ENCODE data around the gene SRPRB.
"Not testable (repeated sequence)": the region's sequence is repeated elsewhere in the genome, so short reads cannot be mapped to it uniquely, and the experiment has no call there.

SRPRB gene

DNA sequence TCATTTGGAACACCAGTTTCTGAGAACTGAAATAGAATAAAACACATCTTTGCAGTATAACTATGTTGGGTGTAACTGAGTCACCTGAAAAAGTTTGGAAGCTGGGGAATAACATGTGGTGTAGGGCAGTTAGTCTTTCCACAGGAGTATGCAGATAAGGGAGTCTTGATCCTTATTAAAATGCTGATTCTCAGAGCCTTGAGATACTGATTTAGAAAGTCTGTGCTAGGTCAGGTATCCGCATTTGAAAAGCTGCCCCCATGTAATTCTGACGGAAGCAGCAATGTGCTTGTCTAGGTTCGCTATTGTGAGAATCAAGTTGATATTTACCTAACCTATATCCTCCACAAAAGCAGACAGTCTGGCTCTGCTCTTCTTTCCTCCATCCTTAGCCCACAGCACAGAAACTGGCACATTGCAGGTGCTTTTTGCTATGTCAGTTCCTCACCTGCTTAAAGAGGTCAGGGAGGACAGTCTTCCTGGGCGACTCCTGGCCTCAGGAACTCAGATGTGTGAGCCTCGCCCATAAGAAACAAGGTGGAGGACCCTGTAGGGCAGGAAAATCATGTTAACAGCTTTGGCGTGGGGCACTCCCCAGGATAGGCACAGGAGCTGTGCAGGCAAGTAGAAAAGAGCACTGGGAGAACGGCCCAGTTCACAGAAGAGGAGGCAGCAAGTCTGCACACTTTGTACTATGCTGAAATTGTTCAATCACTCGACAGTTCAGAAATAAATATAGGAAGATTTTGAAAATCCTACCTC, 27.6 kb upstream of the SRPRB start:
- DNase-seq (ENCODE audit: low read depth, low spot score): no peak

DNA sequence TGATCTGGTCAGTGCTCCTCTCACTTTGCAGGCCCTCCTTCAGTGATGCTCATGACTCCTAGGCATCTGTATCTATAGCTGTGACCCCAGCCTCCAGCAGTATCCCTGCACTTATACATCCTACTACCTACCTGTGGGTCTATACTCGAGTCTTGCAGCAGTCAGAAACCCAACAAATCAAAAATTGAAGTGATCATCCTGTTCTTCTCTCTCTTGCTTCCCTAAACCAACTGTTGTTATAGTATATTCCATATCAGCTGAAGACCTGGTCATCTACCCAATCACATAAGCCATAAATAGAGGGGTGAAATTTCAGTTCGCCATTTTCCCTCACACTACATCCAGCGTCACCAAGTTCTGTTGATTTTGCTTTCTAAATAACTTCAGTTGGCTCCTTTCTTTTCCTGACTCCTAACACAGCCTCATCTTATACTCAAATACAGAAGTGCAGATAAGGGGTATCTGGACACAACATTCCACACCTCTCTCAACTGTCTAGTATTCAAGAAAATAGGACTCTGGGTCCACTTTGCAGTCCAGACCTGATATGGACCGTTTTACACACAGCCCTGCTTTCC, 25.9 kb upstream of the SRPRB start:
- no peak for DNase-seq (ENCODE audit: low read depth, low spot score)

GRCh38 chr3:133780756-133781155, 24.9 kb upstream of the SRPRB start:
- not testable (repeated sequence) for DNase-seq (ENCODE audit: low read depth, low spot score)

DNA sequence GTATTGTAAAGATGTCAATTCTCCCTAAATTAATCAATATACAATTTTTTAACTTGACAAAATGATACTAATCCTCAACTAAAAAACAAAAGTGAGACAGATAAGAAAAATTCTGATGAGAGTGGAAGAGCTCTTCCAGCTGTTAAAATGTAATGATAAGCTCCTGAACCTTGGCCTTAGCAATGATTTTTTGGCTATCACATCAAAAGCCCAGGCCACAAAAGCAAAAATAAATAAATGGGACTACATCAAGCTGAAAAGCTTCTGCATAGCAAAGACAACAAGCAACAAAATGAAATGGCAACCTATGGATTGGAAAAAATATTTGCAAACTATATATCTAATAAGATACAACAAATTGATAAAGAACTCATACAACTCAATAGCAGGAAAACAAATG, 24.0 kb upstream of the SRPRB start:
- no peak for DNase-seq (ENCODE audit: low read depth, low spot score)

DNA sequence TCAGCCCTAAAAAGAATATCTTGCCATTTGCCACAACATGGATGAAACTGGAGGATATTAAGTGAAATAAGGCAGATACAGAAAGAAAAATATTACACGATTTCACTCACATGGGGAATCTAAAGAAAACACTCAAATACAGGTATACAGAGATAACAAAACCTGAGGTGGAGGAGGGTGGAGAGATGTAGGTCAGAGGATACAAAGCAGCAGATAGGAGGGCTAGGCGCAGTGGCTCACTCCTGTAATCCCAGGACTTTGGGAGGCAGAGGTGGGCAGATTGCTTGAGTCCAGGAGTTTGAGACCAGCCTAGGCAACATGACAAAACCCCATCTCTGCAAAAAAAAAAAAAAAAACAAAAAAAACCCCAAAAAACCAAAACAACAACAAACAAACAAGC, 23.2 kb upstream of the SRPRB start:
- no peak for DNase-seq (ENCODE audit: low read depth, low spot score)

- no peak for DNase-seq (ENCODE audit: low read depth, low spot score)
These were observed 21.9 kb upstream of the SRPRB start for GRCh38 chr3:133783762-133784161.

GRCh38 chr3:133788024-133788423, 17.6 kb upstream of the SRPRB start:
- DNase-seq (ENCODE audit: low read depth, low spot score): no peak

DNA sequence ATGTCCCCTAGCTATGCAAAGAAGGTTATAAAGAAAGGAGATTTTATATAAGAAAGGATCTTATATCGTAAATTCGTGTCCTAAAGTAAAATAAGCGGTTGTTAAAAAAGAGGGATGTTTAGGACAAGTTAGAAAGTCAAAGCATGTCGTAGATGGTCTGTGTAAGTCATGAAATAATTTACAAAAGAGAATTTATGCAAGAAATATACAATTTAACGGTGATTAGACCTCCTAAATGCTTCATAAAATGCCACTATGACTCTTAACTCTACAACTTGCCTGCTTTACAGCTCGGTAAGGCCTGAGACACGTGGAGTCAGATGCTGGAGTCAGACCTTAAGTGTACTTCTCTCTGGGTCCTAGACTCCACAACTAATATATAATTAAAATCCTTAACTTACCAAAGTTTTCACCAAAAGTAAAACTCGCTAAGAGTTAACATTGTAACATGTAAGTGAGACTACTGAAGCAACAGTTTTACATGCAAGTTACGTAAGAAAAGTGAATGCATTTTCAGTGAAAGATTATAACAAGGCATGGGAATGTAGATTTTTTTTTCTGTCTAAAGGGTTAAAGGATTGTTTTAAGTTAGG, 13.3 kb upstream of the SRPRB start:
- peak; percentile 14 for DNase-seq (ENCODE audit: low read depth, low spot score)

DNA sequence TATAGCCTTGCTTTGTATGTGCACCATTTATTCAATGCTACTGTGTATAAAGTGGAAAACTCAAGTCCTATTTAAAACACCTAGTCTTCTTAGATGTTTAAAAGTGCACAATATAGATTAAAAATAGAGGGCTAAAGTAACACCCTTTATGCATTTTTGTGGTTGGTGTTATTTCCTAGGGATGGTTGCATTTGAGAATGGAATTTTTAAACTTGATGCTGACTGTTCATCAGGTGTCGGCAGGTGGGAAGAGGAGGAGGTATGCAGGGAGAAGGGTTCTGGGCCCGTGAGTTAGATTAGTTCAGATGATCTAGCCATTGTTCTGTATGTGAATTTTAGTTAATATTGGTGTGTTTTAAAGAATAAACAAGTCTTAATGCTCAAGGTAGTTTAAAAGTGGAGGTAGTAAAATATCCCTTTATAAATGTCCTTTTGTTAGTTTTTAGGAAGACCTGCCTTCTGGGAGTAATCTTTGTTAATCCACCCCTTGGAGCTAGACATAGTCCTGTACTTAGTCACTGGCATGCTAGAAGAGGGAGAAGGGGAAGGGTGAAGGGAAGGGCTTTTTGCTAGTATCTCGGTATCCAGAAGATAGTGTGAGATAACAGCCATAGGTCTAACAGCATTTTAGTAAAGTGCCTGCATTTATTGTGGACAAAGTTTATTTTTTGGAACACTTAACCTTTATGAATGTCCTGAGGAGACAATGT, 8.1 kb upstream of the SRPRB start:
- no peak for DNase-seq (ENCODE audit: low read depth, low spot score)

DNA sequence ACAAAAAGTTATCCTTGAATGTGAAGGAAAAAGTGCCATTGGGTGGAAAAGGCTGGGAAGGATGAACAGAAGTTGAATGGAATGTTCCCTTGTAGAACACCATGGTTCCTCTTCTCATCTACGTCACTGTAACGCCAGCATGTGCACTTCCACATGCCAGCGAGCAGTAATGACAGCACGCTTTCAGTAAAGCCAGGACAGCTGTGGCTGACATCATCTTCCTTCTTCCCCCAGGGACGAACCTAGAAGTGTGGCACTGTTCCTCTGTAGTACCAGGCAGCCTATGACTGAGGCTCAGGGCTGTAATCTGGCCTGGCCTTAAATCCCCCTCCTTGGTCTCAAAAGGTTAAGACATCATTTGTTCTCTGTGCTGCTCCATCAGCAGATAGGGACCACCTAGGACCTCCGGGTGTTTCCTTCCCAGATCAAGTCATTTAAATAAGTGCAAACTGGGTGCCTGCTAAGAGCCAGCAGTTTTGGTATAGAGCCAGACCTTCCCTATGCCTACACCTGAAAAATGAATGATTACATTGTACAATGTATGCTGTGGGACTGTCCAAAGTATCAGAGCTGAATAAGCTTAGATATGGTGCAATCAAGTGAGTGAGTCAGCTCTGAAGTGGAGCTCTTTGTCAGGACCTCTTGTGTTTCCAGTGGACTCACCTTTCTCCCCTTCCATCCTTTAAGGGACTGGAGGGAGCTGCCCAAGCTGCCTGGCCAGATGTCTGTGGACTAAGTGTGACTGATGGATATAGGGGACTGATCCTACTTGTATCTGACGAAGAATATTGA, 5.6 kb upstream of the SRPRB start:
- no peak for DNase-seq (ENCODE audit: low read depth, low spot score)

DNA sequence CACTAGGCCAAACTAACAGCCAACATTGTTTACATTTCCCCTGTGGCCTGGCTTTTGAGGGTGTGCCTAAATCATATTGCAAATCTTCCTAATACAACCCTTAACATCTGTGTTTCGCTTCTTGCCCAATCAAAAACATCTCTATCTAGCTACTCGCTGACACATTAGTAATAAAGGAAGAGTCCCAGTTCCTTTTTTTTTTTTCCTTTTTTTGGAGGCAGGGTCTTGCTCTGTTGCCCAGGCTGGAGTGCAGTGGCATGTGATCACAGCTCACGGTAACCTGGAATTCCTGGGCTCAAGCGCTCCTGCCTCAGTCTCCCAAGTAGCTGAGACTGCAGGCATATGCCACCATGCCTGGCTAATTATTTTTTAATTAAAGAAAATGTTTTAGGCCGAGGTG, 2.1 kb upstream of the SRPRB start:
- no peak for DNase-seq (ENCODE audit: low read depth, low spot score)

DNA sequence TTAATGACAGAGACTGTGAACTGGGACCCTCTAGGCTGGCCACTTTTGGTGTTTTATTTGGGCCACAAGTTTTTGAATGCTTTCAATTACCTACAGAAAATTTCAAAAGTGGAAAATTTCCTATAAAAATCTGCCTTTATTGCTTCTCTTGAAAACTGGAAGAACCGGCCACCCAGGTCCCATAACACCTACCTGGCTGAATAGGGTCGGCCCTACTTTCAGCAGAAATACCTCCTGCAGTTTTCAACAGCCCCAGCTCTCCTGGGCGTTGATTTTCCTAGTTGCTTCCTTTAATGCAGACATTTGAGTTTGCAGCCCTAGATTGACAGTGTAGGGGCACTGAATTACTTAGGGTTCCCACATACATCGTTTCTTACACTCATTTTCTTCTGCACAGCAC, 719 bp upstream of the SRPRB start:
- no peak for DNase-seq (ENCODE audit: low read depth, low spot score)

DNA sequence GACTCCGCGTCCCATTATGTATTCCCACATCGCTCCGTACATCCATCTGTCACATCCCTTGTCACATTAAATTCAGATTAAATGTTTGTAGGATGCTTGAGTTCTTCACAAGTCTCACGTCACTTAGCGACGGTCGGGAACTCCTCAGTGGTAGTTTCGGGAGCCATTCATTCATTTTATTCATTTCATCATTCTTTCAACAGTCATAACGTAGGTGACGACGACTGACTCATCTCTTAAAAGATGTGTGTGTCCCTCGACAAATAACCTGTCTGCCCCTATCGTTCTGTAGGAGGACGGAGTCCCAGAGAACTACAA, 272 bp upstream of the SRPRB start:
- DNase-seq (ENCODE audit: low read depth, low spot score): no peak

DNA sequence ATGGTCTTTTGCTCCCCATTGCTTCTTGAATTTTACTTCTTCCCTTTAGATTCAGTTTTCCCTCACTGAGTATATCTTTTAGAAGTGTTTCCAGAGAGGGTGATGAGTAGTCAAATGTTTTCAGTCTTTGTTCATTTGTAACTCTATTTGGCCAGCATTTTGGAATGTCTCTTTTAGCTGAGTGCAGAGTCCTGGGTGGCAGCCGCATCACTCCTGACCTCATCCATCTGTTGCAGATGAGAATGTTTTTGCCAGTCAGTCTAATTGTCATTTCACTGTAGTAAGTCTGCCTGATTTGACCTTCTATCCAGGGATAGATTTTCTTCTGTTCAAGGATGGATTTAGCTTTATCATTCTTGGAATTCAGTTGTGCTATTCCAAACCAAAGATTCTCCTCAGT, 7.3 kb downstream of the SRPRB start:
- DNase-seq (ENCODE audit: low read depth, low spot score): peak; percentile 16

- DNase-seq (ENCODE audit: low read depth, low spot score): no peak
These were observed 9.8 kb downstream of the SRPRB start for GRCh38 chr3:133815386-133815785.

- DNase-seq (ENCODE audit: low read depth, low spot score): no peak
These were observed 14.5 kb downstream of the SRPRB start for GRCh38 chr3:133820129-133820528.

DNA sequence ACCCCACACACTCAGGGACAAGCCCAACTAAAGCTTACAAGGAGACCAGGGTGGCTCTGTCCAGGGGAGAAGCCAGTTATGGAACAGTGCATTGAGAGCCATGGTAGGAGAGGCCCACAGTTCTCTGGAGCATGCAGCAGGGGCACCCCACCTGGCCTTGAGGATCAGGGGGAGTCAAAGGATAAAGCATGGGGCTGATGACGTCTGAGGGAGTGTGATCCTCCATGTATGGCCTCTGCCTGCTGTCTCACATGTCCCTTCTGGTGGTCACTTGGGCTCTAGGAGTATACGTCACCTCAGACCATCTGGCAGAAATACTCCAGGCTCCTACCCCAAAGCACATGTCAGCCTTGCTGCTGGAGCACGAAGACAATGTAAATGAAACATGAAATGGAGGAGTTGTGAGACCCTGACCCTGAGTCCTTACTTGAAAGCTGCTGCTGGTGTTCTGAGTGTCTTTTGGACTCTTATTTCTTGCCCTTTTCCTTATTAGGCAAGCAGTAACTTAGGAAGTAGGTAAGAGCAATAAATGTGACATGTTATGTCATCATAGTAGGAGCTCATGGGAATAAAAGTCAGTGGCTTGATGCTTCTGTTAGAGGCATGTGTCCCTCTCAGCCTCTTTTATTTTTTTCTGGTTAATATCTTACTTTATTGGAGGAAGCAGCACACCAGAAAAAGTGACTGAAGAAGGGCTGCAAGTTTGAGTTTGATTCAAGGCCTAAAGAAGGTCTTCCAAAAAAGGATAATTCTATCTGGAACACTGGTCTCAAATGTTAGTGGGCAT, 15.5 kb downstream of the SRPRB start:
- DNase-seq (ENCODE audit: low read depth, low spot score): no peak

DNA sequence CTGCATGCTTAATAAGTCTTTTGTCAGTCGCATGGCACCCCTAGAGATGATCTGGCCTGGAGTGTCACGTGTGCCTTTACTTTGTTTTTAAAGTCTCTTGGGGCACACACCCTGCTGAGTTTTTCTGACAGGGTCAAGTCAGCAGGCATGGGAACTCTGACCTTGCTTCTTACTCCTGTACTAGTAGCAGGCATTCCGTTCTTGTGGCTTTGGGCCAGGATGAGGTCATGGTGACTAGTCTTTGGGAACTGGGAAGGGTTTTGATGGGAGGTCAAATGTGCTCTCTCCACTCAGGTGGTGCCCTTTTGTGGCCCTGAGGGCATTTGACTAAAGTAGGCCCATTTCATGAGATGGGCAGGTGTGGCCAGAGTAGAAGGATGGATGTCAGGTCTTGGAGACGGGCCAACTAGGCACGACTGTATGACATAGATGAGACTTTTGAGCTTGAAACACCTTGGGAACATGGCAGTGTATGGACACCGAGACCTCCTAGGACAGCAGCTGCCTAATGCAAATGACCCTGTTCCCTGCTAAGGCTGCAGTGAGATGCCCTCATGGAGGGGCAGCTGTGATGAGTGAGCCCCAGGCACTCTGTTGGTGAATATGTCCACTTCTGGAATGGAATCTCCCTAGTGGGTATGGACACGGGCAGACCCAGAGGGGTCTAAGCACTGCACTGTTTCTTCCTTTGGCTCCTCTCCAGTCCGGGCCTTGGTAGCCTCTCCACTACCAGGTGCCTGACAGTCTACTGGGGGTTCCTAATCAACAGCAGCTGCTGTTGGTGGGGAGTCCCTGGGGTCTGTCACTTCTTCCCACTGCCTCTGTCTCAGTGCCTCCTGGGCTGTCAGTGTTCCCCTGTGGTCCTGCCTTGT, 16.4 kb downstream of the SRPRB start:
- peak; percentile 74 for DNase-seq (ENCODE audit: low read depth, low spot score)

DNA sequence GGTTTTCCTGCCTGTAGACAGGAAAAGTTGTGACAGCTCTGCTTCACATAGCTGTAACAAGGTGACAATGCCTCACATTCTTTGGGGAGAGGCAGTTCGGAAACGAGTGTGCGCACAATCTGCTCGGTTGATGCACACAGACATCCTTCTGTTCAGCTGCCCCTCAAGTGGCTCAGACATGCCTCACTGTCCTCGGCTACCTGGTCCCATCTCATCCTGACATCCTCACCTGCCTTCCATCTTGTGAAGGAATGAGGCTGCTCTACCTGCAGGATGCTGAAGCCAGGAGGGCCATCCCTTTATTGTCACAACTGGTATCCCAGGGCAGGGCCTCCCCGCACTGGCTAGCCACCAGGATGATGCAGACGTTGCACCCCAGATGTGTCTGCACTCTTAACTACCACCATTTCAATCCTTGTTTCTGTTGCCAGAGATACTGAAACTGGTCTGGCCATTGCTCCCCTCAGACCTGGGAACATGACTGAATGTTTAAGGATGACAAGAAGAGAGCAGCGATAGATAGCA, 19.4 kb downstream of the SRPRB start:
- DNase-seq (ENCODE audit: low read depth, low spot score): no peak
